A549 (cell line): Measurements from ENCODE around the gene RNF130.

ENCODE experiments used
- CTCF ChIP-seq: fragments of >200 bp; sonication (Bioruptor Twin); formaldehyde crosslinking; IDR thresholded peaks from 3 replicates; pipeline ENCODE4 v1.5.1; 2016
- MYC ChIP-seq: IDR thresholded peaks from 2 replicates; pipeline ENCODE4 v1.6.1; 2012; ENCODE audit warnings: mild to moderate bottlenecking, inconsistent platforms, low read length, improper control_type of control experiment, borderline replicate concordance

GRCh38 chr5:179953987-179954386 is 117.6 kb downstream of the RNF130 start:
- TF ChIP-seq CTCF = no peak
- TF ChIP-seq MYC = no peak
